Fibroblast of mammary gland (primary cell): ENCODE measurements around the gene MYOZ2.

Experiments used
- DNase-seq: peaks from one replicate; pipeline ENCODE4 v3.0.0-alpha.2; 2010; ENCODE audit warnings: low read depth
- H3K4me3 ChIP-seq: 2 replicates; pipeline ENCODE4 v1.5.1; 2011; ENCODE audit warnings: low read depth, mild to moderate bottlenecking, low read length, moderate library complexity; ENCODE audit not compliant: control insufficient read depth
- CTCF ChIP-seq: conservative IDR thresholded peaks from 2 replicates; pipeline ENCODE4 v1.5.1; 2011; ENCODE audit warnings: low read depth, low read length, inconsistent platforms; ENCODE audit not compliant: control insufficient read depth, insufficient read depth

Gene MYOZ2

GRCh38 chr4:119205690-119206089 lies 70.1 kb downstream of the MYOZ2 start:
- no peak overlapping the region for H3K4me3 ChIP-seq
- no peak for TF ChIP-seq CTCF
- no peak for DNase-seq

- H3K4me3 ChIP-seq = no peak overlapping the region
- TF ChIP-seq CTCF = no peak
- no peak for DNase-seq
Observed at GRCh38 chr4:119206178-119206577, 70.5 kb downstream of the MYOZ2 start.

GRCh38 chr4:119207051-119207450 lies 71.4 kb downstream of the MYOZ2 start:
- TF ChIP-seq CTCF = no peak
- peak; percentile 69 for DNase-seq
- no peak overlapping the region for H3K4me3 ChIP-seq

- no peak for TF ChIP-seq CTCF
- H3K4me3 ChIP-seq = no peak overlapping the region
- DNase-seq = peak; percentile 99
Observed at GRCh38 chr4:119209077-119209476, 73.4 kb downstream of the MYOZ2 start.

GRCh38 chr4:119209586-119209985 lies 74.0 kb downstream of the MYOZ2 start:
- TF ChIP-seq CTCF = no peak
- H3K4me3 ChIP-seq = no peak overlapping the region
- DNase-seq = peak; percentile 57

GRCh38 chr4:119210775-119211174 lies 75.1 kb downstream of the MYOZ2 start:
- DNase-seq = peak; percentile 84
- peak overlapping the region; percentile 85 for H3K4me3 ChIP-seq
- no peak for TF ChIP-seq CTCF

- peak overlapping the region; percentile 85 for H3K4me3 ChIP-seq
- no peak for DNase-seq
- no peak for TF ChIP-seq CTCF
Observed at GRCh38 chr4:119211867-119212233, 76.2 kb downstream of the MYOZ2 start.
